Parathyroid adenoma (tissue), 2 donors: Measurements from ENCODE around the gene PLEK2.

Experiments used
- H2AFZ ChIP-seq: fragments of 300-600 bp; sonication (generic); one replicate; pipeline ENCODE4 v1.7.0; 2017; ENCODE audit warnings: antibody characterized with exemption, mild to moderate bottlenecking
- H3K27ac ChIP-seq: fragments of 300-600 bp; sonication (generic); one replicate; pipeline ENCODE4 v1.7.0; 2017
- H3K27me3 ChIP-seq: fragments of 300-600 bp; sonication (generic); one replicate; pipeline ENCODE4 v1.7.0; 2017; ENCODE audit warnings: low read length; ENCODE audit not compliant: control insufficient read depth, insufficient read depth
- H3K36me3 ChIP-seq: fragments of 300-600 bp; sonication (generic); one replicate; pipeline ENCODE4 v1.7.0; 2017; ENCODE audit warnings: low read length; ENCODE audit not compliant: control insufficient read depth, insufficient read depth
- H3K4me1 ChIP-seq: fragments of 300-600 bp; sonication (generic); one replicate; pipeline ENCODE4 v1.7.0; 2017; ENCODE audit warnings: control low read depth
- H3K4me2 ChIP-seq: fragments of 300-600 bp; sonication (generic); one replicate; pipeline ENCODE4 v1.7.0; 2017; ENCODE audit warnings: low read length
- H3K4me3 ChIP-seq: fragments of 300-600 bp; sonication (generic); one replicate; pipeline ENCODE4 v1.7.0; 2017; ENCODE audit warnings: low read depth, low read length
- H3K79me2 ChIP-seq: fragments of 300-600 bp; sonication (generic); one replicate; pipeline ENCODE4 v1.7.0; 2017; ENCODE audit warnings: control low read depth
- H3K9ac ChIP-seq: fragments of 300-600 bp; sonication (generic); one replicate; pipeline ENCODE4 v1.7.0; 2017; ENCODE audit warnings: mild to moderate bottlenecking
- H3K9me3 ChIP-seq: fragments of 300-600 bp; sonication (generic); one replicate; pipeline ENCODE4 v1.7.0; 2017; ENCODE audit warnings: low read length; ENCODE audit not compliant: control insufficient read depth
- CTCF ChIP-seq: fragments of 300-600 bp; sonication (generic); IDR thresholded peaks from one replicate; pipeline ENCODE4 v1.7.0; 2017; ENCODE audit warnings: antibody characterized with exemption, mild to moderate bottlenecking
- donor health status: primary hyperparathyroidism.

Gene PLEK2

GRCh38 chr14:67359775-67360469 is 52.0 kb downstream of the PLEK2 start, which contains the start of the genes ATP6V1D and EIF2S1:
Gene ATP6V1D, minus strand, starts transcription at chr14:67359804. Its CDS starts 106 bp downstream, at chr14:67359698.
Gene EIF2S1, plus strand, starts transcription at chr14:67360328. Its CDS starts 4,440 bp downstream, at chr14:67364768.
- Histone ChIP-seq H3K79me2 (peaks cover 39% of the 10 kb centered on the region), H3K27ac (peak within 1 kb of the TSS; percentile 94), H2AFZ (peak within 1 kb of the TSS; percentile 78), H3K36me3 (no peaks in the 10 kb centered on the region), H3K4me1 (no peaks in the 10 kb centered on the region), H3K4me3 (peak within 1 kb of the TSS; percentile 96), H3K4me2 (peak within 1 kb of the TSS; percentile 93), H3K9me3 (no peaks in the 10 kb centered on the region), H3K27me3 (no peaks in the 10 kb centered on the region), H3K9ac (peak within 1 kb of the TSS; percentile 24)
- TF ChIP-seq CTCF = peak; percentile 96

GRCh38 chr14:67358924-67359774 is 52.8 kb downstream of the PLEK2 start:
- Histone ChIP-seq H3K9me3 (no peaks in the 10 kb centered on the region), H3K4me2 (peak overlapping the region; percentile 84), H3K27ac (peak overlapping the region; percentile 94), H2AFZ (peak overlapping the region; percentile 78), H3K9ac (peak overlapping the region; percentile 24), H3K4me1 (no peaks in the 10 kb centered on the region), H3K79me2 (peaks cover 40% of the 10 kb centered on the region), H3K27me3 (no peaks in the 10 kb centered on the region), H3K36me3 (no peaks in the 10 kb centered on the region), H3K4me3 (peak overlapping the region; percentile 96)
- no peak for TF ChIP-seq CTCF

GRCh38 chr14:67357969-67358354 is 54.0 kb downstream of the PLEK2 start:
- Histone ChIP-seq H3K79me2 (peaks cover 37% of the 10 kb centered on the region), H3K4me1 (no peaks in the 10 kb centered on the region)

GRCh38 chr14:67357186-67357968 is 54.6 kb downstream of the PLEK2 start:
- Histone ChIP-seq H3K27me3 (no peaks in the 10 kb centered on the region), H3K27ac (no peak overlapping the region), H3K79me2 (peaks cover 37% of the 10 kb centered on the region), H3K4me1 (no peaks in the 10 kb centered on the region), H3K4me2 (peak overlapping the region; percentile 84), H3K4me3 (peak overlapping the region; percentile 8), H3K9me3 (no peaks in the 10 kb centered on the region), H3K36me3 (no peaks in the 10 kb centered on the region), H3K9ac (no peak overlapping the region), H2AFZ (no peak overlapping the region)
- TF ChIP-seq CTCF = no peak

More at GRCh38 chr14:67357969-67358354, 54.0 kb downstream of the PLEK2 start:
- H3K27ac ChIP-seq = no peak overlapping the region
- H2AFZ ChIP-seq = no peak overlapping the region
- no peak for TF ChIP-seq CTCF
- peak overlapping the region; percentile 96 for H3K4me3 ChIP-seq
- H3K36me3 ChIP-seq = no peaks in the 10 kb centered on the region
- no peaks in the 10 kb centered on the region for H3K27me3 ChIP-seq
- no peaks in the 10 kb centered on the region for H3K9me3 ChIP-seq
- peak overlapping the region; percentile 84 for H3K4me2 ChIP-seq
- no peak overlapping the region for H3K9ac ChIP-seq
